Upper lobe of left lung (tissue), 4 donors: ENCODE data around the gene PLEKHH2.

Source experiments
- CTCF ChIP-seq, 6 experiments: fragments of 450-650 bp in 4 of 6; fragments of 200-600 bp in 2 of 6; sonication (generic) in 2 of 6; IDR thresholded peaks; one replicate each; pipeline ENCODE4 v1.5.1; 2016 to 2019; ENCODE audit warnings: antibody characterized with exemption in 6 of 6
- POLR2A ChIP-seq, 4 donors: fragments of 450-650 bp; IDR thresholded peaks; one replicate each; pipeline ENCODE4 v1.5.1; 2016 to 2017; ENCODE audit warnings: antibody characterized with exemption in 4 of 4, mild to moderate bottlenecking in 2 of 4
- POLR2AphosphoS5 ChIP-seq, 2 donors: sonication (generic); formaldehyde crosslinking; IDR thresholded peaks; one replicate each; pipeline ENCODE4 v1.5.1; 2017; ENCODE audit warnings: antibody characterized with exemption in 2 of 2

- TF ChIP-seq CTCF (IDR thresholded peaks at IDR 0.05): no peak
- TF ChIP-seq POLR2A (IDR thresholded peaks at IDR 0.05): no peak
- no peak for TF ChIP-seq POLR2AphosphoS5 (IDR thresholded peaks at IDR 0.05)
These were observed 173.8 kb downstream of the PLEKHH2 start for GRCh38 chr2:43810888-43811287.
